A673 (cell line): Measurements from ENCODE around the gene DGKD.

Experiments used
- EZH2 ChIP-seq: fragments of 200-600 bp; sonication (generic); IDR thresholded peaks from 2 replicates; pipeline ENCODE4 v1.6.1; 2017; ENCODE audit warnings: borderline replicate concordance, low read depth, mild to moderate bottlenecking, mixed read lengths, antibody characterized with exemption, low read length; ENCODE audit not compliant: poor library complexity, severe bottlenecking
- TF ChIP-seq, protein P1 (sequence below): fragments of 300-800, 200-600 bp; sonication (generic); conservative IDR thresholded peaks from 2 replicates; pipeline ENCODE4 v1.5.1; 2017; ENCODE audit warnings: low read depth, mild to moderate bottlenecking, antibody characterized with exemption, low read length, moderate library complexity, mixed read lengths

DNA sequence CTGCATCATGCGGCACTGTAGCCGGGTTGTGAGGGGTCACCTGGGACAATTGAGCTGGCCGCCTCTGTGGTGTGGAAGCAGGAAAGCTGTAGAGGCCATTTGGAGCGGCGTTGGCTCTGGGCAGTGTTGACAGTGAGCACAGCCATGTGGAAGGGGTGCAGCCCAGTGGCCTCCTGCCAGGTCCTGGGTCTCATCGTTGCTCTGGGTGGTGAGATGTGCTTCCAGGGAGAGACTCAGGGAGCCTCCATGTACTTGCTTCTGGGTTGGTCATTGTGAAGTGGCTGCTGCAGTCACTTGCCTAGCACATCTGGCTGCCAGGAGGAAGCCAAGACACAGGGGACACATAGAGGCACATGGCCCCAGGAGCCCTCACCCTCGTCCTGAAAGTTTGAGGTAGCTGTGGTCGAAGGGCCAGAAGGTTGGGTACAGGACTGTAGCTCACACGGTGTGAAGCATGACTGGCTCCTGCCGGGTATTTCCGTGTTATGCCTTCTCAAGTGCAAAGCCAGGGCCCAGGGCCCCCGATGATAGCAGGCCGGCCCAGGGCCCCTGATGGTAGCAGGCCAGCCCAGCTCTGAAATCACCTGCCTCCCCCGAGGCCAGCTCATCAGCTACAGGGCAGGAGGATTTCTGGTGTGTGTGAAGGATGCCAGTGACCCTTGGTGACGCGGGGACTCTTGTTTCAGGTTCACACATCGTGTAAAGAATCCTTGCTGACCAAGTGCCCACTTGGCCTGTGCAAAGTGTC is 82.6 kb downstream of the DGKD start:
- TF ChIP-seq, protein P1, sequence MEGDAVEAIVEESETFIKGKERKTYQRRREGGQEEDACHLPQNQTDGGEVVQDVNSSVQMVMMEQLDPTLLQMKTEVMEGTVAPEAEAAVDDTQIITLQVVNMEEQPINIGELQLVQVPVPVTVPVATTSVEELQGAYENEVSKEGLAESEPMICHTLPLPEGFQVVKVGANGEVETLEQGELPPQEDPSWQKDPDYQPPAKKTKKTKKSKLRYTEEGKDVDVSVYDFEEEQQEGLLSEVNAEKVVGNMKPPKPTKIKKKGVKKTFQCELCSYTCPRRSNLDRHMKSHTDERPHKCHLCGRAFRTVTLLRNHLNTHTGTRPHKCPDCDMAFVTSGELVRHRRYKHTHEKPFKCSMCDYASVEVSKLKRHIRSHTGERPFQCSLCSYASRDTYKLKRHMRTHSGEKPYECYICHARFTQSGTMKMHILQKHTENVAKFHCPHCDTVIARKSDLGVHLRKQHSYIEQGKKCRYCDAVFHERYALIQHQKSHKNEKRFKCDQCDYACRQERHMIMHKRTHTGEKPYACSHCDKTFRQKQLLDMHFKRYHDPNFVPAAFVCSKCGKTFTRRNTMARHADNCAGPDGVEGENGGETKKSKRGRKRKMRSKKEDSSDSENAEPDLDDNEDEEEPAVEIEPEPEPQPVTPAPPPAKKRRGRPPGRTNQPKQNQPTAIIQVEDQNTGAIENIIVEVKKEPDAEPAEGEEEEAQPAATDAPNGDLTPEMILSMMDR, result no peak
- TF ChIP-seq EZH2, result no peak
